HCT116 (cell line): Measurements from ENCODE around the gene ST6GALNAC4. TPM values are rescaled to one million over a fixed set of nuclear protein-coding genes. Genes with fewer than 3 reads are reported as not detected.

ENCODE experiments used
- ATAC-seq: fragments of 200-7000 bp; cut with Tn5 transposase; 2 replicates; pipeline ENCODE4 v1.9.1; 2020; ENCODE audit warnings: mild to moderate bottlenecking, moderate library complexity
- BruUV-seq: library from RNA; stranded (reverse); fragments of 400-500 nt; replicated peaks from 2 replicates; lab custom pipeline; 2021; lab: Mats Ljungman, UMichigan
- CTCF ChIA-PET: fragments of 300-600 bp; sonication (Branson Sonifier 250); formaldehyde crosslinking; loops from one replicate; lab custom pipeline; 2021; ENCODE audit warnings: antibody characterized with exemption; lab: Charles Lee
- POLR2A ChIA-PET: fragments of 300-600, 350-600 bp; sonication (Branson Sonifier 250); formaldehyde crosslinking; loops from one replicate; lab custom pipeline; 2021; ENCODE audit warnings: antibody characterized with exemption; lab: Charles Lee
- RAD21 ChIA-PET, 2 experiments: fragments of 300-600 bp; sonication (Branson Sonifier 250); formaldehyde crosslinking; loops; one replicate each; lab custom pipeline; 2023; ENCODE audit warnings: low total read pairs in 2 of 2; ENCODE audit not compliant: uncharacterized antibody in 2 of 2, unreplicated experiment in 2 of 2, low non-redundant PET in 1 of 2; lab: Charles Lee
- DNase-seq: peaks from one replicate; pipeline ENCODE4 v3.0.0-alpha.2; 2010; ENCODE audit warnings: low read depth, low spot score
- H2AFZ ChIP-seq: fragments of 200-600 bp; shearing (Covaris generic), sonication (generic); 2 replicates; pipeline ENCODE4 v1.6.1; 2017; ENCODE audit warnings: low read depth, mixed run types, mixed read lengths, antibody characterized with exemption, low read length; ENCODE audit not compliant: poor library complexity, severe bottlenecking
- H3K27ac ChIP-seq: 2 replicates; pipeline ENCODE4 v1.5.1; 2012; ENCODE audit warnings: low read depth, low read length
- H3K27me3 ChIP-seq: fragments of 200-600 bp; sonication (generic); 2 replicates; pipeline ENCODE4 v1.6.1; 2016; ENCODE audit warnings: mixed run types, low read length, mixed read lengths; ENCODE audit not compliant: insufficient read depth
- H3K36me3 ChIP-seq, 2 experiments: fragments of 200-500 bp in 1 of 2; fragments of 200-600 bp in 1 of 2; sonication (Bioruptor generic) in 1 of 2; sonication (generic) in 1 of 2; 2 replicates each; pipeline versions ENCODE4 v1.5.1 to v1.6.1; 2014 to 2016; ENCODE audit warnings: low read length in 2 of 2, inconsistent platforms in 1 of 2, mixed read lengths in 1 of 2, mixed run types in 1 of 2; ENCODE audit not compliant: insufficient read depth in 2 of 2, control insufficient read depth in 1 of 2
- H3K4me1 ChIP-seq, 2 experiments: fragments of 200-600 bp in 1 of 2; sonication (generic) in 1 of 2; 2 replicates each; pipeline versions ENCODE4 v1.5.1 to v1.6.1; 2012 to 2017; ENCODE audit warnings: low read length in 2 of 2, inconsistent platforms in 1 of 2, mild to moderate bottlenecking in 1 of 2, mixed read lengths in 1 of 2, mixed run types in 1 of 2, moderate library complexity in 1 of 2; ENCODE audit not compliant: insufficient read depth in 2 of 2, control insufficient read depth in 1 of 2
- H3K4me2 ChIP-seq: fragments of 200-600 bp; sonication (generic); 2 replicates; pipeline ENCODE4 v1.6.1; 2017; ENCODE audit warnings: mixed run types, low read length, mixed read lengths
- H3K4me3 ChIP-seq, 2 experiments: fragments of 200-600 bp in 1 of 2; sonication (generic) in 1 of 2; replicated peaks in 1 of 2; 2 replicates each; pipeline ENCODE4 v1.5.1; 2011 to 2016; ENCODE audit warnings: low read length in 2 of 2, control low read depth in 1 of 2, low read depth in 1 of 2, mild to moderate bottlenecking in 1 of 2, mixed read lengths in 1 of 2, mixed run types in 1 of 2
- H3K79me2 ChIP-seq: fragments of 200-600 bp; sonication (generic); 2 replicates; pipeline ENCODE4 v1.6.1; 2017; ENCODE audit warnings: mild to moderate bottlenecking, mixed run types, low read length, moderate library complexity, mixed read lengths; ENCODE audit not compliant: insufficient read depth
- H3K9ac ChIP-seq: fragments of 200-600 bp; sonication (generic); 2 replicates; pipeline ENCODE4 v1.6.1; 2016; ENCODE audit warnings: low read length, mixed read lengths
- H3K9me2 ChIP-seq: fragments of 200-600 bp; sonication (generic), shearing (Covaris generic); 2 replicates; pipeline ENCODE4 v1.6.1; 2017; ENCODE audit warnings: mixed run types, mild to moderate bottlenecking, moderate library complexity; ENCODE audit not compliant: insufficient read depth
- H3K9me3 ChIP-seq, 2 experiments: fragments of 200-500 bp in 1 of 2; fragments of 200-600 bp in 1 of 2; sonication (Bioruptor generic) in 1 of 2; sonication (generic) in 1 of 2; 2 replicates each; pipeline ENCODE4 v1.6.1; 2014 to 2017; ENCODE audit warnings: low read length in 2 of 2, mixed read lengths in 2 of 2, inconsistent platforms in 1 of 2, low read depth in 1 of 2, mild to moderate bottlenecking in 1 of 2, mixed run types in 1 of 2, moderate library complexity in 1 of 2; ENCODE audit not compliant: control insufficient read depth in 1 of 2, insufficient read depth in 1 of 2
- H4K20me1 ChIP-seq: fragments of 200-600 bp; sonication (generic), shearing (Covaris generic); 2 replicates; pipeline ENCODE4 v1.6.1; 2017; ENCODE audit warnings: mixed run types, mild to moderate bottlenecking, moderate library complexity; ENCODE audit not compliant: insufficient read depth
- ATF3 ChIP-seq: IDR thresholded peaks from 2 replicates; pipeline ENCODE4 v1.6.1; 2012
- CEBPB ChIP-seq: IDR thresholded peaks from 2 replicates; pipeline ENCODE4 v1.6.1; 2012; ENCODE audit warnings: low read depth
- EGR1 ChIP-seq: IDR thresholded peaks from 2 replicates; pipeline ENCODE4 v1.6.1; 2012; ENCODE audit warnings: low read depth
- ELF1 ChIP-seq: IDR thresholded peaks from 2 replicates; pipeline ENCODE4 v1.6.1; 2012; ENCODE audit warnings: low read depth, borderline replicate concordance
- EZH2 ChIP-seq: fragments of 200-600 bp; sonication (generic); IDR thresholded peaks from 2 replicates; pipeline ENCODE4 v1.6.1; 2017; ENCODE audit warnings: antibody characterized with exemption, mixed run types
- JUND ChIP-seq: IDR thresholded peaks from 2 replicates; pipeline ENCODE4 v1.6.1; 2012
- POLR2AphosphoS5 ChIP-seq: IDR thresholded peaks from 2 replicates; pipeline ENCODE4 v1.6.1; 2011; ENCODE audit warnings: mild to moderate bottlenecking, low read depth, low read length, moderate library complexity
- RAD21 ChIP-seq: IDR thresholded peaks from 2 replicates; pipeline ENCODE4 v1.6.1; 2012; ENCODE audit warnings: low read depth, mild to moderate bottlenecking
- SIN3A ChIP-seq: IDR thresholded peaks from 2 replicates; pipeline ENCODE4 v1.6.1; 2012; ENCODE audit warnings: low read depth
- SRF ChIP-seq: IDR thresholded peaks from 2 replicates; pipeline ENCODE4 v1.6.1; 2012; ENCODE audit warnings: low read depth
- ZFX ChIP-seq: fragments of 450-650 bp; IDR thresholded peaks from 2 replicates; pipeline ENCODE4 v1.6.1; 2017
- ZNF274 ChIP-seq: fragments of 200-500 bp; sonication (Bioruptor generic); IDR thresholded peaks from 2 replicates; pipeline ENCODE4 v1.6.1; 2014; ENCODE audit warnings: mild to moderate bottlenecking, low read depth, low read length, inconsistent platforms
- intact Hi-C: fragments of 100-400 bp; cut with micrococcal nuclease; formaldehyde crosslinking; loops from 2 replicates; pipeline ENCODE4 v1.10.0; 2022
- total RNA-seq: library from RNA; stranded (reverse); gene quantifications from one replicate; pipeline ENCODE4 v1.2.1, GENCODE V29; 2021; ENCODE audit not compliant: unreplicated experiment

ST6GALNAC4 gene
- total RNA-seq, 1 experiment from 2014 or later, result 49.4 TPM

- Histone ChIP-seq H3K9me3 (no peaks in the 10 kb centered on the region), H3K36me3 (peaks cover 0 to 13% of the 10 kb centered on the region in 2 experiments; a peak in 2 of 4 replicates), H2AFZ (no peak overlapping the region), H3K79me2 (peaks cover 18% of the 10 kb centered on the region), H3K9ac (peak overlapping the region; percentile 86), H3K27me3 (no peaks in the 10 kb centered on the region), H3K4me2 (peak overlapping the region; percentile 95), H3K27ac (peak overlapping the region; percentile 65), H4K20me1 (no peaks in the 10 kb centered on the region), H3K9me2 (no peaks in the 10 kb centered on the region), H3K4me3 (peak overlapping the region; percentile 85 to 91), H3K4me1 (peaks cover 48 to 61% of the 10 kb centered on the region in 2 experiments)
- intact Hi-C loops, result loop anchor here (5.0 kb wide), 2 partner anchors 129 to 354 kb away; partner anchors contain the start of gene CDK9
- POLR2A ChIA-PET, result interaction anchor here (0.6 to 1.2 kb wide), 6 partner anchors 10 to 45 kb away, joined by 3 to 4 read pairs (median 4); no protein-coding TSS in a partner anchor
- CTCF ChIA-PET, result interaction anchor here (1.1 to 2.0 kb wide), 4 partner anchors 10 to 194 kb away, joined by 3 to 8 read pairs (median 4); partner anchors contain the start of gene TOR2A
- ATAC-seq, result peak; percentile 2
- TF ChIP-seq ATF3 (no peak), RAD21 (no peak), ZNF274 (no peak), CEBPB (no peak), ELF1 (no peak), EZH2 (no peak), SIN3A (no peak), EGR1 (no peak), ZFX (no peak), SRF (no peak), JUND (no peak), POLR2AphosphoS5 (no peak)
- DNase-seq, result no peak
- RAD21 ChIA-PET, result interaction anchor here (0.7 to 1.2 kb wide), 4 partner anchors 19 to 181 kb away, joined by 3 read pairs; partner anchors contain the start of gene TOR2A (in 1 of the 2)
- BruUV-seq, result TSS peak; percentile 64
These were observed 781 bp downstream of the ST6GALNAC4 start for GRCh38 chr9:127915801-127916719.
